Naive thymus-derived CD8-positive, alpha-beta T cell (primary cell): ENCODE measurements around the gene ELP4. TPM values are rescaled to one million over a fixed set of nuclear protein-coding genes. Genes with fewer than 3 reads are reported as not detected.

Experiments used
- ATAC-seq, 2 donors: fragments of 150-1000 bp; cut with Tn5 transposase in 1 of 2; sonication (Bioruptor Pico), chemical (Tn5 transposase) in 1 of 2; 1 replicate in 1 of 2; 2 replicates in 1 of 2; pipeline ENCODE4 v1.10.0; 2021; ENCODE audit warnings: mild to moderate bottlenecking in 2 of 2, moderate library complexity in 2 of 2
- POLR2A ChIA-PET: fragments of 350-600 bp; sonication (Branson Sonifier 250); formaldehyde crosslinking; loops from one replicate; lab custom pipeline; 2021; ENCODE audit warnings: antibody characterized with exemption; lab: Charles Lee
- DNase-seq, 10 donors: peaks; one replicate each; pipeline versions ENCODE4 v3.0.0 to v3.0.0-alpha.2; 2020 to 2022
- H3K27ac Mint-ChIP-seq, 10 donors: one replicate each; pipeline ENCODE4 v1.8.0; 2020 to 2022; ENCODE audit warnings: mild to moderate bottlenecking in 10 of 10, mixed read lengths in 10 of 10, moderate library complexity in 4 of 10, inconsistent platforms in 1 of 10
- H3K27me3 Mint-ChIP-seq, 5 donors: one replicate each; pipeline ENCODE4 v1.8.0; 2021 to 2022; ENCODE audit warnings: mixed read lengths in 5 of 5
- H3K36me3 Mint-ChIP-seq, 3 donors: one replicate each; pipeline ENCODE4 v1.8.0; 2020 to 2022; ENCODE audit warnings: mixed read lengths in 3 of 3, mild to moderate bottlenecking in 2 of 3, inconsistent platforms in 1 of 3
- H3K4me1 Mint-ChIP-seq, 4 donors: one replicate each; pipeline ENCODE4 v1.8.0; 2021 to 2022; ENCODE audit warnings: mixed read lengths in 4 of 4
- H3K4me3 Mint-ChIP-seq, 10 donors: one replicate each; pipeline ENCODE4 v1.8.0; 2020 to 2022; ENCODE audit warnings: mild to moderate bottlenecking in 10 of 10, mixed read lengths in 10 of 10, moderate library complexity in 6 of 10, inconsistent platforms in 1 of 10
- H3K9me3 Mint-ChIP-seq, 9 donors: one replicate each; pipeline ENCODE4 v1.8.0; 2020 to 2022; ENCODE audit warnings: mixed read lengths in 9 of 9, mild to moderate bottlenecking in 3 of 9, inconsistent platforms in 1 of 9, moderate library complexity in 1 of 9
- polyA plus RNA-seq, 3 donors: library from polyadenylated mRNA; unstranded; fragments of 300-500 nt; fragmentation: Illumina TruSeq; gene quantifications; one replicate each; pipeline ENCODE4 v1.2.3, GENCODE V29; 2021
- total RNA-seq, 8 experiments: library from RNA in 2 of 8; stranded (reverse) in 2 of 8; gene quantifications; one replicate each; pipeline ENCODE4 v1.2.3 and lab custom pipeline; 2021 to 2026

Gene ELP4, protein sequence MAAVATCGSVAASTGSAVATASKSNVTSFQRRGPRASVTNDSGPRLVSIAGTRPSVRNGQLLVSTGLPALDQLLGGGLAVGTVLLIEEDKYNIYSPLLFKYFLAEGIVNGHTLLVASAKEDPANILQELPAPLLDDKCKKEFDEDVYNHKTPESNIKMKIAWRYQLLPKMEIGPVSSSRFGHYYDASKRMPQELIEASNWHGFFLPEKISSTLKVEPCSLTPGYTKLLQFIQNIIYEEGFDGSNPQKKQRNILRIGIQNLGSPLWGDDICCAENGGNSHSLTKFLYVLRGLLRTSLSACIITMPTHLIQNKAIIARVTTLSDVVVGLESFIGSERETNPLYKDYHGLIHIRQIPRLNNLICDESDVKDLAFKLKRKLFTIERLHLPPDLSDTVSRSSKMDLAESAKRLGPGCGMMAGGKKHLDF
- total RNA-seq (10 to 100 TPM; 23.0 to 23.8 TPM), polyA plus RNA-seq (10 to 100 TPM; 17.8 to 25.5 (median 22.2) TPM), total RNA-seq (lab: John Stamatoyannopoulos, UW) (25.6 to 42.9 (median 28.2) reads per million in 6 experiments)

GRCh38 chr11:31509429-31510345 lies at the start of gene ELP4, which contains the start of gene IMMP1L:
Gene ELP4 (plus strand): TSS chr11:31509767. CDS start chr11:31509785, 18 bp downstream.
Gene IMMP1L (minus strand): TSS chr11:31509622. CDS start chr11:31463276, 46,346 bp downstream.
- Mint-ChIP-seq H3K4me3 (peak within 1 kb of the TSS; percentile 95 to 99 (median 98)), H3K4me1 (peaks cover 12 to 65% (median 48%) of the 10 kb centered on the region in 4 donors), H3K27me3 (peaks cover 0 to 2% (median 0%) of the 10 kb centered on the region in 5 donors), H3K9me3 (no peaks in the 10 kb centered on the region), H3K36me3 (peaks cover 0 to 10% (median 9%) of the 10 kb centered on the region in 3 donors), H3K27ac (peak within 1 kb of the TSS; percentile 97 to 100 (median 99))
- DNase-seq = peak; percentile 83 to 98 (median 96)
- peak; percentile 98 for ATAC-seq
- POLR2A ChIA-PET = no interaction called here

GRCh38 chr11:31464436-31464835 lies 45.1 kb upstream of the ELP4 start:
- peaks cover 0 to 23% (median 14%) of the 10 kb centered on the region in 9 donors for H3K9me3 Mint-ChIP-seq
- no peak overlapping the region for H3K27ac Mint-ChIP-seq
- POLR2A ChIA-PET = no interaction called here
- H3K36me3 Mint-ChIP-seq = peaks cover 26 to 53% (median 46%) of the 10 kb centered on the region in 3 donors
- DNase-seq (no peak), ATAC-seq (no peak)
- H3K27me3 Mint-ChIP-seq = no peaks in the 10 kb centered on the region
- peaks cover 0 to 8% (median 3%) of the 10 kb centered on the region in 4 donors for H3K4me1 Mint-ChIP-seq
- H3K4me3 Mint-ChIP-seq = no peak overlapping the region

- no peak for DNase-seq
- POLR2A ChIA-PET = no interaction called here
- Mint-ChIP-seq H3K27ac (no peak overlapping the region), H3K4me3 (no peak overlapping the region), H3K36me3 (peaks cover 9 to 26% (median 25%) of the 10 kb centered on the region in 3 donors), H3K27me3 (no peaks in the 10 kb centered on the region), H3K9me3 (peaks cover 0 to 7% (median 0%) of the 10 kb centered on the region in 9 donors), H3K4me1 (peaks cover 0 to 8% (median 5%) of the 10 kb centered on the region in 4 donors)
- ATAC-seq = no peak
These were observed 35.5 kb upstream of the ELP4 start for GRCh38 chr11:31474083-31474482.

DNA sequence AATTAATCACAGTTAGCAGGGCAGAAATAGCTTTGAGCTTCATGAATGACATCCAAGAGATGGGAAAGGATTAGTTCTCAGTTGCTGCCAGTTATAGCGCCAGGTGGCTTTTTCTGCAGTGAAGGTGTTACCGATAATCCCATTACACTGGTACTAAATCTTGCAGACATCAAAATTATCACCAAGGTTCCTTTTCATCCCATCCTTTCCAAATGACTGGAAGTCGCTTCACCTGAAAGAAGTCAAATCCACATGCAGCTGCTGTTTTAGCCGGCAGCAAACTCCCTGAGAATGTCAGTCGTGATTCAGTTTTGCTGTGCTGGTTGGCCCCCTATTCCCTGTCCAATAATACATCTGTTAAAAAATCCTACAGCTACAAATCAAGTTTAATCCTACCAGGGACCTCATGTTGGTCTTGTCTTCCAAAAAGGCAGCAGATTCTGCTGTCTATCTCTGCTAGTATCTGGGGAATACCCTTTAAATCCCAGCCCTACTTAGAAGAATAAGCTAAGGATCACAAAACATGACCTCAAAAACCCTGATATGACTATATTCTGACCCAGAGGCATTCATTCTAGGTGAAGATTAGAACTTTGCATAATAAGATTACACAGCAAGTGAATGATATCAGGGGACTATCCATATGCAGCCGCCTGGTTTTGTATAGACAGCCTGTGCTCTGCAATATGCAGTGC lies 31.9 kb upstream of the ELP4 start:
- peaks cover 0 to 10% (median 7%) of the 10 kb centered on the region in 3 donors for H3K36me3 Mint-ChIP-seq
- DNase-seq = no peak
- POLR2A ChIA-PET = no interaction called here
- no peak for ATAC-seq
- no peak overlapping the region for H3K27ac Mint-ChIP-seq
- H3K27me3 Mint-ChIP-seq = no peaks in the 10 kb centered on the region
- H3K4me3 Mint-ChIP-seq = no peak overlapping the region
- H3K9me3 Mint-ChIP-seq = no peaks in the 10 kb centered on the region
- H3K4me1 Mint-ChIP-seq = peaks cover 0 to 8% (median 6%) of the 10 kb centered on the region in 4 donors

DNA sequence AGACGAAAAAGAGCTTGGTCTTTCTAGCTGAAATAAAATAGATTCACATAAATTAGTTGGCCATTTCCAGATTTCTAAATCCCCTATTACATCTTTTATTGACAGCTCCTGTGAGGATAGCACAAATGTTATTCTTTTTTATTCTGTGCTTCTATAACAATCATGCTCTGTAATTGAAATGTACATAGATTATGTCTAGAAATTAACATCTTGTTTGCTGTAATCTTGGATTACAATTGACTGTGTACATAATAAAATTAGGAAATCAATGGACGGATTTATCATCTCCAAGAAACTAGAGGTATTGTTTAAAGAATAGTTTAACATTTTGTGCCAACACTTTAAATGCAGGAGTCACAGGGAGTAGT lies 31.4 kb upstream of the ELP4 start:
- ATAC-seq = no peak
- Mint-ChIP-seq H3K9me3 (no peaks in the 10 kb centered on the region), H3K27me3 (no peaks in the 10 kb centered on the region), H3K27ac (no peak overlapping the region), H3K4me3 (no peak overlapping the region), H3K36me3 (peaks cover 0 to 7% (median 6%) of the 10 kb centered on the region in 3 donors), H3K4me1 (peaks cover 0 to 9% (median 7%) of the 10 kb centered on the region in 4 donors)
- POLR2A ChIA-PET = no interaction called here
- DNase-seq = no peak

- Mint-ChIP-seq H3K4me3 (no peak overlapping the region), H3K36me3 (peaks cover 0 to 4% (median 3%) of the 10 kb centered on the region in 3 donors), H3K9me3 (no peaks in the 10 kb centered on the region), H3K27ac (no peak overlapping the region), H3K27me3 (no peaks in the 10 kb centered on the region), H3K4me1 (peaks cover 0 to 9% (median 7%) of the 10 kb centered on the region in 4 donors)
- no peak for DNase-seq
- no peak for ATAC-seq
- POLR2A ChIA-PET = no interaction called here
These were observed 30.5 kb upstream of the ELP4 start for GRCh38 chr11:31479066-31479465.

- no peaks in the 10 kb centered on the region for H3K9me3 Mint-ChIP-seq
- no peak for ATAC-seq
- peaks cover under 1 to 9% (median 6%) of the 10 kb centered on the region in 4 donors for H3K4me1 Mint-ChIP-seq
These were observed 28.6 kb upstream of the ELP4 start for GRCh38 chr11:31480930-31481329.

DNA sequence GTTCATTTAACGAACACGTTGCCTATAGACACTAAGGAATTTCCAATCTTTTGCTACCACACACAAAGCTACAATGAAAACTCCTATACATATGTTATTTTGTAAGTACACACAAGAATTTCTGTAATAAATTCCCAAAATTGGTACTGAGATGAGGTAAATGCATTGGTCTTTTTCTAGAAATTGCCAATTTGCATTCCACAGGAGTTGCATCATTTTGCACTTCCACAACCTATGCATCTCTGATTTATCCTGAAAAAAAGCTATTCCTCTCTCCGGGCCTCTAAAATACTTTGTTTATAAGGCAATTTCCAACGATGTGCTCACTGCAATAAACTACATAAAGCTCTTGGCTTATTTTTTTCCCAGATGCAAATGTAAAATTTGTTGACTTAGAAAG lies 25.1 kb upstream of the ELP4 start:
- POLR2A ChIA-PET = no interaction called here
- Mint-ChIP-seq H3K27me3 (no peaks in the 10 kb centered on the region), H3K27ac (no peak overlapping the region), H3K4me1 (peaks cover 3 to 14% (median 8%) of the 10 kb centered on the region in 4 donors), H3K4me3 (no peak overlapping the region), H3K36me3 (peaks cover 2 to 14% (median 2%) of the 10 kb centered on the region in 3 donors), H3K9me3 (no peaks in the 10 kb centered on the region)
- ATAC-seq (no peak), DNase-seq (no peak)

More at GRCh38 chr11:31480930-31481329, 28.6 kb upstream of the ELP4 start:
- no peak for DNase-seq
- POLR2A ChIA-PET = no interaction called here
- peaks cover 0 to 6% (median 0%) of the 10 kb centered on the region in 3 donors for H3K36me3 Mint-ChIP-seq
- H3K27me3 Mint-ChIP-seq = no peaks in the 10 kb centered on the region
- no peak overlapping the region for H3K27ac Mint-ChIP-seq
- H3K4me3 Mint-ChIP-seq = no peak overlapping the region

GRCh38 chr11:31487848-31488247 lies 21.7 kb upstream of the ELP4 start:
- peaks cover 15 to 33% (median 19%) of the 10 kb centered on the region in 4 donors for H3K4me1 Mint-ChIP-seq
- H3K9me3 Mint-ChIP-seq = peaks cover 0 to 2% (median 0%) of the 10 kb centered on the region in 9 donors
- no peaks in the 10 kb centered on the region for H3K27me3 Mint-ChIP-seq
- ATAC-seq (no peak), DNase-seq (peak in 2 of 10 donors; percentile 15 to 24)
- H3K27ac Mint-ChIP-seq = peak overlapping the region in 2 of 10 donors; percentile 2 to 27
- no peak overlapping the region for H3K4me3 Mint-ChIP-seq
- POLR2A ChIA-PET = no interaction called here
- peaks cover 4 to 34% (median 5%) of the 10 kb centered on the region in 3 donors for H3K36me3 Mint-ChIP-seq

DNA sequence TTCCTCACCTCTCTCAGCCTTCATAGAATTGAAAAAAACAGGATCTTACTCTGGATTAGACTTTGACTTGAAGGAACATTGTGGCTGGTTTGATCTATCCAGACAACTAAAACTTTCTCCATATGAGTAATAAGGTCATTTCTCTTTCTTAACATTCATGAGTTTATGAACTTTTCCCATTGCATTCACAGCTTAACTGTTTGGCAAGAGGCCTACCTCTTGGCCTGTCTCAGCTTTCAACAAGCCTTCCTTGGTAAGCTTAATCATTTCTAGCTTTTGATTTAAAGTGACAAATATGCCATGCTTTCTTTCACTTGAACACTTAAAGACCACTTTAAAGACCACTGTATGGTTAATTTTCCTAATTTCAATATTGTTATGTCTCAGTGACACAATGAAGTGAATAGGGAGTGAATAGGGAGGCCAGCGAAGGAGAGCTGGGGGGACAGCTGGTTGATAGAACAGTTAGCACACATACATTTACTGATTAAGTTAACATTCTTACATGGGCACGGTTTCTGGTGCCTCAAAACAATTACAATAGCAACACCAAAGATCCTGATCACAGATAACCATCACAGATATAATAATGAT lies 17.1 kb upstream of the ELP4 start:
- Mint-ChIP-seq H3K4me3 (no peak overlapping the region), H3K27ac (peak overlapping the region in 1 of 10 donors; percentile 27), H3K27me3 (no peaks in the 10 kb centered on the region), H3K4me1 (peaks cover 23 to 56% (median 32%) of the 10 kb centered on the region in 4 donors), H3K36me3 (peaks cover 18 to 53% (median 26%) of the 10 kb centered on the region in 3 donors), H3K9me3 (peaks cover 0 to 5% (median 0%) of the 10 kb centered on the region in 9 donors)
- DNase-seq (no peak), ATAC-seq (no peak)
- POLR2A ChIA-PET = no interaction called here

GRCh38 chr11:31493235-31493634 lies 16.3 kb upstream of the ELP4 start:
- ATAC-seq = no peak
- DNase-seq = no peak
- Mint-ChIP-seq H3K36me3 (peaks cover 18 to 52% (median 26%) of the 10 kb centered on the region in 3 donors), H3K9me3 (peaks cover 0 to 5% (median 0%) of the 10 kb centered on the region in 9 donors), H3K4me3 (no peak overlapping the region), H3K4me1 (peaks cover 18 to 52% (median 33%) of the 10 kb centered on the region in 4 donors), H3K27ac (no peak overlapping the region), H3K27me3 (no peaks in the 10 kb centered on the region)
- POLR2A ChIA-PET = no interaction called here
